Activated naive CD8-positive, alpha-beta T cell treated with anti-CD3 and anti-CD28 coated beads, Interleukin-2, amount 50 U/mL, for 16 hours (primary cell): ENCODE measurements around the gene CDHR3.
A peak's percentile ranks its signal among the peaks of the same experiment; 100 is the strongest.

Experiments
- DNase-seq: peaks from one replicate; pipeline ENCODE4 v3.0.0-alpha.2; 2020; ENCODE audit warnings: low read depth, low spot score

The CDHR3 gene

GRCh38 chr7:106050002-106050745 lies 87.1 kb downstream of the CDHR3 start:
- DNase-seq, result no peak

- DNase-seq, result no peak
These were observed 87.7 kb downstream of the CDHR3 start for GRCh38 chr7:106050746-106051117.

- no peak for DNase-seq
These were observed 89.6 kb downstream of the CDHR3 start for GRCh38 chr7:106052681-106053080.

- DNase-seq, result no peak
These were observed 90.0 kb downstream of the CDHR3 start for GRCh38 chr7:106053109-106053508.

- DNase-seq, result no peak
These were observed 91.3 kb downstream of the CDHR3 start for GRCh38 chr7:106054156-106054910.

GRCh38 chr7:106054971-106055532 lies 92.0 kb downstream of the CDHR3 start:
- DNase-seq, result no peak

- DNase-seq, result peak; percentile 24
These were observed 93.6 kb downstream of the CDHR3 start for GRCh38 chr7:106056513-106057203.

- DNase-seq, result no peak
These were observed 94.3 kb downstream of the CDHR3 start for GRCh38 chr7:106057204-106057961.

- DNase-seq, result no peak
These were observed 95.2 kb downstream of the CDHR3 start for GRCh38 chr7:106057962-106058927.

GRCh38 chr7:106058928-106059324 lies 95.9 kb downstream of the CDHR3 start:
- no peak for DNase-seq

GRCh38 chr7:106059556-106059955 lies 96.5 kb downstream of the CDHR3 start:
- no peak for DNase-seq

- DNase-seq, result no peak
These were observed 97.4 kb downstream of the CDHR3 start for GRCh38 chr7:106060394-106060920.

- no peak for DNase-seq
These were observed 98.4 kb downstream of the CDHR3 start for GRCh38 chr7:106061301-106061979.

- no peak for DNase-seq
These were observed 98.9 kb downstream of the CDHR3 start for GRCh38 chr7:106062006-106062405.

GRCh38 chr7:106062521-106062931 lies 99.5 kb downstream of the CDHR3 start:
- DNase-seq, result no peak

- no peak for DNase-seq
These were observed 100.0 kb downstream of the CDHR3 start for GRCh38 chr7:106063024-106063423.

GRCh38 chr7:106063692-106064091 lies 100.6 kb downstream of the CDHR3 start:
- DNase-seq, result no peak

- no peak for DNase-seq
These were observed 101.3 kb downstream of the CDHR3 start for GRCh38 chr7:106064316-106064715.

- DNase-seq, result no peak
These were observed 101.9 kb downstream of the CDHR3 start for GRCh38 chr7:106064771-106065574.
